Mesendoderm (in vitro differentiated cells): ENCODE measurements around the gene LRRC27. TPM values are rescaled to one million over a fixed set of nuclear protein-coding genes. Genes with fewer than 3 reads are reported as not detected.

ENCODE experiments used
- DNase-seq: peaks from one replicate; pipeline ENCODE4 v3.0.0; 2013
- H2AK5ac ChIP-seq: 2 replicates; pipeline ENCODE4 v1.6.1; 2013; ENCODE audit warnings: low read length, inconsistent platforms
- H2BK120ac ChIP-seq: 2 replicates; pipeline ENCODE4 v1.6.1; 2013; ENCODE audit warnings: low read depth, mild to moderate bottlenecking, low read length, moderate library complexity, mixed read lengths
- H2BK15ac ChIP-seq: replicated peaks from 2 replicates; pipeline ENCODE4 v1.6.1; 2013; ENCODE audit warnings: low read depth, mild to moderate bottlenecking, moderate library complexity
- H2BK5ac ChIP-seq: 2 replicates; pipeline ENCODE4 v1.6.1; 2013; ENCODE audit warnings: low read length, inconsistent platforms
- H3K18ac ChIP-seq: 2 replicates; pipeline ENCODE4 v1.6.1; 2013; ENCODE audit warnings: mild to moderate bottlenecking, low read length, mixed read lengths
- H3K23ac ChIP-seq: one replicate; pipeline ENCODE4 v1.6.1; 2013; ENCODE audit warnings: low read length
- H3K27ac ChIP-seq: 2 replicates; pipeline ENCODE4 v1.5.1; 2013; ENCODE audit warnings: low read depth, mild to moderate bottlenecking, inconsistent platforms, low read length, moderate library complexity
- H3K27me3 ChIP-seq: 2 replicates; pipeline ENCODE4 v1.6.1; 2013; ENCODE audit warnings: low read length, control low read depth, mild to moderate bottlenecking, inconsistent platforms; ENCODE audit not compliant: insufficient read depth, poor library complexity
- H3K36me3 ChIP-seq: 2 replicates; pipeline ENCODE4 v1.6.1; 2013; ENCODE audit warnings: low read length, inconsistent platforms; ENCODE audit not compliant: control insufficient read depth, insufficient read depth
- H3K4ac ChIP-seq: one replicate; pipeline ENCODE4 v1.6.1; 2013; ENCODE audit warnings: low read depth, mild to moderate bottlenecking, low read length, moderate library complexity
- H3K4me1 ChIP-seq: 2 replicates; pipeline ENCODE4 v1.6.1; 2013; ENCODE audit warnings: low read depth, low read length, inconsistent platforms; ENCODE audit not compliant: control insufficient read depth
- H3K4me2 ChIP-seq: 2 replicates; pipeline ENCODE4 v1.6.1; 2013; ENCODE audit warnings: low read length
- H3K4me3 ChIP-seq: 2 replicates; pipeline ENCODE4 v1.5.1; 2013; ENCODE audit warnings: mild to moderate bottlenecking, low read length
- H3K56ac ChIP-seq: one replicate; pipeline ENCODE4 v1.6.1; 2013; ENCODE audit warnings: low read length
- H3K79me1 ChIP-seq: 2 replicates; pipeline ENCODE4 v1.6.1; 2013; ENCODE audit warnings: low read length, inconsistent platforms
- H3K79me2 ChIP-seq: 2 replicates; pipeline ENCODE4 v1.6.1; 2013; ENCODE audit warnings: mild to moderate bottlenecking, low read length; ENCODE audit not compliant: control insufficient read depth, insufficient read depth
- H3K9ac ChIP-seq: 2 replicates; pipeline ENCODE4 v1.6.1; 2013; ENCODE audit warnings: low read length, inconsistent platforms
- H4K5ac ChIP-seq: one replicate; pipeline ENCODE4 v1.6.1; 2013; ENCODE audit warnings: low read length
- H4K8ac ChIP-seq: one replicate; pipeline ENCODE4 v1.6.1; 2013; ENCODE audit warnings: low read depth, mild to moderate bottlenecking, control low read depth, low read length, moderate library complexity
- WGBS: extraction: QIAGEN DNeasy Blood & Tissue Kit; methylation state at CpG from one replicate; pipeline ENCODE4 v1.1.7; 2013; ENCODE audit warnings: low lambda C conversion rate, missing lambda C conversion rate; ENCODE audit not compliant: insufficient coverage; ENCODE audit errors: extremely low coverage; 5-methylcytosine and 5-hydroxymethylcytosine counted together
- polyA plus RNA-seq, 2 experiments: library from polyadenylated mRNA; stranded (reverse); fragments of 200-250 nt; gene quantifications; one replicate each; pipeline ENCODE4 v1.2.3, GENCODE V29; 2013

The LRRC27 gene
- polyA plus RNA-seq (2013, experiment 1 of 2) = 1.7 TPM
- 1.8 TPM for polyA plus RNA-seq (2013, experiment 2 of 2)

DNA sequence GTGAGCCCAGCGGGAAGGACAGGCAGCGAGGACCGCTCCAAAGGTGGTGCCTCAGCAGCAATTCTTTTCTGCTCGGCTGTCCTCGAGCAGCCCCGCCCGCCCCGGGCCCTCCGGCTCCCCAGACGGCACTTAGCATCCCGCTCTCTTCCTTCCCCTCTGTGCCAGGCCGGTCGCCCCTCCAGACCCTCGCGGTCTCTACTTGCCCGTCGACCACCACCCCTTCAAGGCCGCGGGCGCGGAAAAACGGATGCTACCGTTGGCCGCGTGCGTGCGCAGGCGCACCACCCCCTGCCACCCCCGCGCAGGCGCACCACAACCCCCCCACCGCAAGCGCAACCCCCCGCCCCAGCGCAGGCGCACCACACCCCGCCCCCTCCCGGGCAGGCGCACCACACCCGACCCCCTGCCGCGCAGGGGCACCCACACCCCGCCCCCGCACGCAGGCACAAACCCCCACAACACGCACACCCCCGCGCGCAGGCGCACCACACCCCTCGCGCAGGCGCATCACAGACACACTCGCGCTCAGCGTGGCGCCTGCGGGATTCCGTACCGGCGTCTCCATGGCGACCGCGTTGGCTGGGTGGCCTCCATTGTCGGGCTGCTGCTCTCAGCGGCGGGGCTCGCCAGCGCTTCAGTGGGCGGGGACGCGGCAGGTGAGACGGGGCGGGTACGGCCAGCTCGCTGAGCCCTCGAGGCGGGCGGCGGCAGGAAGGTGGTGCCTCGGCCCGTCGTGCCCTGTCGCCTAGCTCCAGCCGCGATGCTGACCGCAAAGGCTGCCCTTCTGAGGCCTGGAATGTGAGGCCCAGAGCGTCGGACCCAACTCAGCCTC, at the start of gene LRRC27:
Gene LRRC27, plus strand, starts transcription at position 593 of the 832 bp plus-strand sequence. CDS start 1,332 bp downstream, outside the sequence.
- Histone ChIP-seq H3K27me3 (no peaks in the 10 kb centered on the region), H3K56ac (peak within 1 kb of the TSS; percentile 97), H3K36me3 (no peaks in the 10 kb centered on the region), H2BK120ac (peak within 1 kb of the TSS; percentile 65), H3K4me2 (peak within 1 kb of the TSS; percentile 85), H2AK5ac (peak within 1 kb of the TSS; percentile 4), H3K9ac (peak within 1 kb of the TSS; percentile 96), H3K18ac (peak within 1 kb of the TSS; percentile 88), H4K5ac (no peak within 1 kb of the TSS), H3K79me2 (peaks cover 12% of the 10 kb centered on the region), H2BK5ac (no peak within 1 kb of the TSS), H3K79me1 (peaks cover 8% of the 10 kb centered on the region), H3K4me1 (peaks cover 5% of the 10 kb centered on the region), H3K4ac (peak within 1 kb of the TSS; percentile 83), H4K8ac (peak within 1 kb of the TSS; percentile 91), H2BK15ac (no peak within 1 kb of the TSS), H3K23ac (peak within 1 kb of the TSS; percentile 59), H3K27ac (peak within 1 kb of the TSS; percentile 34), H3K4me3 (peak within 1 kb of the TSS; percentile 81)
- WGBS = no CpG with 5 or more reads among the region's 89 CpGs
- DNase-seq = peak; percentile 98

DNA sequence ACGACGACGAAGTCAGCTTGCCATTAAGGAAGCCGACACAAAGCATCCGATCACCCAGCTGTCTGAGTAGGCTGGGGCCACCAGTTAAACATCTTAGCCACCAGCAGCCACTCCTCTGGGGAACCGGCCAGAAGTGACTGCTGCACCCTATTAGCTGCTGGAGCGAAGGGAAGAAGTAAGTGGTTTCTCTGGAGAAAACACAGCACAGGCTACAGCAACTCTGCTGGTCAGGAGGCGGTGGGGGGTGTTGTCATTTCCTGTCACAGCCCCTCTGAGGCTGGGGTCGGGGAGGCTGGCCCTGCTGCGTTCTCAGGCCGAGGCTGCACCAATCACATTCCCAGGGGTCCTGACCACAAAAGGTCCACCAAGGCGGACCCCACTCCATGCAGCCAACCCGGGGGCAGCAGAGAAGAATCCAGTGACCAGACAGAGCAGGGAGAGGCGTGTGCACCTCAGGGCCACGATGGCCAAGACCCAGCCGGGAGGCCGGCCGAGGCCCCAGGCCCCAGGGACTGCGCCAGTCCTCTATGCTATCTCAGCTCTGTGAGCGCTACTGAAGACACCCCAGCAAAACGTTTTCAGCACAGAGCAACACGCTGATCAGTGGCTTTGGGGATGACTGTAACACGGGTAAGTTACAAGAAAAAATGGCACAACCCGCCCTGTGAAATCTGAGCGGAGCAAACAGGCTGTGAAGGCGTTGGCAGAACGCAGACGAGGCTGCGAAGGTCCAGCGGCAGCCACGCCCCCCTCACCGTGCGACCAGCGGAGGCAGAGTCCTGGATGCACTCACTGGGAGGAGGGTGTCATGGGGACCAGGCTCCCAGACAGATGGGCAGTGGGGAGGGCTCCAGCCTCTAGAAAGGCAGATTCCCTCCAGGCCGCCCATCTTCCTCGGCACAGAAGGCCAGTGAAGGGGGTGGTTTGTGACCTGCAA, 49.1 kb upstream of the LRRC27 start:
- Histone ChIP-seq H4K5ac (no peak overlapping the region), H3K27ac (no peak overlapping the region), H3K79me2 (no peaks in the 10 kb centered on the region), H2BK120ac (no peak overlapping the region), H2AK5ac (no peak overlapping the region), H3K27me3 (no peaks in the 10 kb centered on the region), H3K4me3 (no peak overlapping the region), H3K36me3 (no peaks in the 10 kb centered on the region), H3K4me1 (no peaks in the 10 kb centered on the region), H3K4me2 (no peak overlapping the region), H3K23ac (no peak overlapping the region), H4K8ac (no peak overlapping the region), H2BK5ac (no peak overlapping the region), H3K9ac (no peak overlapping the region), H3K79me1 (no peaks in the 10 kb centered on the region), H3K4ac (no peak overlapping the region), H3K56ac (no peak overlapping the region), H3K18ac (no peak overlapping the region), H2BK15ac (no peak overlapping the region)
- no peak for DNase-seq
- WGBS = no CpG with 5 or more reads among the region's 36 CpGs

DNA sequence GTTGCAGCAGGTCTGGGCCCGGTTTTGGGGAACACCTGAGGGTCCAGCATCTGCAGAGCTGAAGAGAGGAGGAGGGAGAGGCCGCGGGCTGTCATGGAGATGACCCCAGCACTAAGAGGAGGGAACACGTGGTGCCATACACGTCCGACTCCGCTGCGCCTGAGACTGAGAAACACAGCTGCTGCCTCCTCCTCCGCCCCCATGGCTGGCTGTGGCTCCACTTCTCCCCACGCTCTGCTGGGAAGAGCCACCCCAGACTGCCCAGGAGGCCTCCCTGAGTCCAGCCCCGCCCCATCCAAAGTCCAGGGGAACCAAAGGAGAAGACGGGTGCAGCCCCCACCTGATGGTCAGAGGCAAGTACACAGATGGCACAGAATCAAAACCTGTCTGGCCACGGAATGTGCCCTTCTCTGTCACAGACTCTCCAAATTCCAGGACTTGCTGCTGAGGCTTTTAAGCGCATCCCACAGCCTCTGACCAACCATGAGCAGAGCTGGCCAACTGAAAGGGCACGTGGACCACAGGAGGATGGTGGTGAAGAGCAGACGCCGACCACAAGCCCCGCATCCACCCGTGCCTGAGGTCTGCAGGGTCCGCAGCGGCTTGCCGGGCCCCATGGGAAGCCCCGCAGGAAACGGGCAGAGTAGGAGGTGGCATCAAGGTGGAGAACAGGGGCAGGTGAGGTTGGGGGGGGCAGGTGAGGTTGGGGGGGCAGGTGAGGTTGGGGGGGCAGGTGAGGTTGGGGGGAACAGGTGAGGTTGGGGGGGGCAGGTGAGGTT, 48.2 kb upstream of the LRRC27 start:
- no CpG with 5 or more reads among the region's 24 CpGs for WGBS
- Histone ChIP-seq H3K23ac (no peak overlapping the region), H3K9ac (no peak overlapping the region), H3K4me3 (no peak overlapping the region), H3K4ac (no peak overlapping the region), H4K8ac (no peak overlapping the region), H3K18ac (no peak overlapping the region), H3K79me1 (no peaks in the 10 kb centered on the region), H2BK5ac (no peak overlapping the region), H3K4me2 (no peak overlapping the region), H3K79me2 (no peaks in the 10 kb centered on the region), H2BK15ac (no peak overlapping the region), H3K27me3 (no peaks in the 10 kb centered on the region), H3K36me3 (no peaks in the 10 kb centered on the region), H2AK5ac (no peak overlapping the region), H3K4me1 (no peaks in the 10 kb centered on the region), H3K56ac (no peak overlapping the region), H4K5ac (no peak overlapping the region), H3K27ac (no peak overlapping the region), H2BK120ac (no peak overlapping the region)
- DNase-seq = no peak

DNA sequence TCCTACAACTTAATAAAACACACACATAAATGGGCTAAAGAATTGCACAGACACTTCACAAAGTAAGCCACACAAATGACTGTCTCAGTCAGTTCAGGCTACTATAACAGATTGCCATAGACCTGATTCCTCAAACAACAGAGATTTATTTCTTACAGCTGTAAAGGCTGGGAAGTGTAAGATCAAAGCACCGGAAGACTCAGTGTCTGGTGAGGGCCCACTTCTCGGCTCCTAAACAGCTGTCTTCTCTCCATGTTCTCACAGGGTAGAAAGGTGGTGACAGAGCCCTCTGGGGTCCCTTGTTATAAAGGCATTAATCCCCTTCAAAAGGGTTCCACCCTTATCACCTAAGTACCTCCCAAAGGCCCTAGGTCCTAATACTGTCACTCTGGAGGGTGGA, 42.6 kb upstream of the LRRC27 start:
- H3K4me1 ChIP-seq = no peaks in the 10 kb centered on the region
- no peak overlapping the region for H2BK15ac ChIP-seq
- H3K4me3 ChIP-seq = no peak overlapping the region
- no CpG with 5 or more reads among the region's 2 CpGs for WGBS
- no peak overlapping the region for H2BK5ac ChIP-seq
- H3K23ac ChIP-seq = no peak overlapping the region
- H2AK5ac ChIP-seq = no peak overlapping the region
- DNase-seq = no peak
- H4K5ac ChIP-seq = no peak overlapping the region
- no peaks in the 10 kb centered on the region for H3K27me3 ChIP-seq
- H3K79me2 ChIP-seq = no peaks in the 10 kb centered on the region
- H3K9ac ChIP-seq = no peak overlapping the region
- H3K56ac ChIP-seq = no peak overlapping the region
- no peak overlapping the region for H4K8ac ChIP-seq
- no peaks in the 10 kb centered on the region for H3K79me1 ChIP-seq
- no peak overlapping the region for H3K18ac ChIP-seq
- H3K4ac ChIP-seq = no peak overlapping the region
- H2BK120ac ChIP-seq = no peak overlapping the region
- no peak overlapping the region for H3K27ac ChIP-seq
- H3K36me3 ChIP-seq = no peaks in the 10 kb centered on the region
- H3K4me2 ChIP-seq = no peak overlapping the region

DNA sequence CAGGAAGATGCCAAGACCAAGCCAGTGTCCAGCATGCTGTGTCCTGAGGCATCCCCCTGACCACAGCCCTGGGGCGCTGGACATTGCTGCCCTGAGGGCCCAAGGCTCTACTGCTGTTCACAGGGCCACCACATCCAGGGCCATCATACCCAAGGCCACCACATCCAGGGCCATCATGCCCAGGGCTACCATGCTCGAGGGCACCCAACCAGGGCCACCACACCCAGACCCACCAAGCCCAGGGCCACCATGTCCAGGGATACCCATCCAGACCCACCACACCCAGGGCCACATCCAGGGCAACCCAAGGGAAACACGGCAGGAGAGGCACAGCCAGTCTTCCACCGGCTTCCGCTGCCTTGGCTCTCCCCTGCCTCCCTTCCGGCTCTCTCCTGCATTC, 41.4 kb upstream of the LRRC27 start:
- no peak overlapping the region for H3K56ac ChIP-seq
- no peak overlapping the region for H3K9ac ChIP-seq
- no peak overlapping the region for H3K27ac ChIP-seq
- H3K79me2 ChIP-seq = no peaks in the 10 kb centered on the region
- H3K36me3 ChIP-seq = no peaks in the 10 kb centered on the region
- H3K27me3 ChIP-seq = no peaks in the 10 kb centered on the region
- no peak overlapping the region for H3K4me2 ChIP-seq
- no peak overlapping the region for H3K23ac ChIP-seq
- H3K4me1 ChIP-seq = no peaks in the 10 kb centered on the region
- no peaks in the 10 kb centered on the region for H3K79me1 ChIP-seq
- no peak overlapping the region for H3K4ac ChIP-seq
- H3K4me3 ChIP-seq = no peak overlapping the region
- H3K18ac ChIP-seq = no peak overlapping the region
- no peak overlapping the region for H2BK120ac ChIP-seq
- H2BK15ac ChIP-seq = no peak overlapping the region
- DNase-seq = no peak
- H2BK5ac ChIP-seq = no peak overlapping the region
- H2AK5ac ChIP-seq = no peak overlapping the region
- no peak overlapping the region for H4K8ac ChIP-seq
- no peak overlapping the region for H4K5ac ChIP-seq
- WGBS = no CpG with 5 or more reads among the region's 6 CpGs
